ENCODE results near the gene H2AZ2. TPM values are rescaled to one million over a fixed set of nuclear protein-coding genes. Genes with fewer than 3 reads are reported as not detected.

H2AZ2 gene
- total RNA-seq, 1 donor from 2014 or later = 143 TPM

DNA sequence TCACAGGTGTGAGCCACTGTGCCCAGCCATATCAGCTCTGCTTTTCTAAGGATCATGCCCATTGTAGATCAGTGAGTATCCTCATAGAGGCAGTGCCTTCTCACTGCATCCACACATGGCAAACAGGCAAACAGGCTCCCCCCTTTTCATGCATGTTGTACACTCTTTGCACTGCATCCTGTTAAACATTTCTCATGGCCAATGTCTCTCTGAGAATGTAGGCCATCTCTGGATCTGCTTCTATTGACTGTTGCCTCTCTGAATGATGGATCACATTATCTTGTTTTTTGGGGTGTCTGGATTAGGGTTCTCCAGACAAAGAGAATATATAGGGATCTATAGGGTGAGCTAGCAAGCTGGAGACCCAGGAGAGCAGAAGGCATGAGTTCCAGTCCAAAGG, 64.5 kb downstream of the H2AZ2 start:
- DNase-seq = no peak

DNA sequence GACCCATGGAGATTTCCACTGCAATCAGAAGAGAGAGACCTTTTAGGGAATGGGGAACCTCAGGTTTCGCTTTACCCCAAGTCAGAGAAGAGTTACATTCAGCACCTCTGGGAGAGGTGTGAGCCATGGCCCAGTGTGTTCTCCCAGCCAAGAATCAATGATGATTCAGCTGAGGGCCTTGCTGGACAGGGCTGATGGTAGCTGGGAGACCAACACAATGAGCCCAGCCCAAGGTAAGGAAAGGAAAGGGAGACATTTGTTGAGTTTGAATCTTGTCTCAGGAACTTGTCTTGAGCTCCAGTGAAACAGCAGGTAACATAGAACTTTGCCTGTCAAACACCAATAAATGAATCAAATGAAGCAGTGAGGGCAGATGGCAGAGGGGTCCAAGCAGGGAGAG, 65.4 kb downstream of the H2AZ2 start:
- DNase-seq = no peak

Other genes with a start within 250 kb of the H2AZ2 start
- 53.1 TPM for gene OGDH, start 241.5 kb downstream of the H2AZ2 start, total RNA-seq
- gene ZMIZ2, start 99.2 kb downstream of the H2AZ2 start, total RNA-seq = 11.8 TPM
- gene PPIA, start 51.4 kb downstream of the H2AZ2 start, total RNA-seq = 1,071 TPM
- gene PURB, start 37.4 kb upstream of the H2AZ2 start, total RNA-seq = 33.6 TPM
- gene MYO1G, start 130.9 kb upstream of the H2AZ2 start, total RNA-seq = 2.6 TPM
- 19.7 TPM for gene CCM2, start 152.1 kb upstream of the H2AZ2 start, total RNA-seq
- 1.4 TPM for gene NACAD, start 240.9 kb upstream of the H2AZ2 start, total RNA-seq